ENCODE data around the gene TRIM36.
A peak's percentile ranks its signal among the peaks of the same experiment; 100 is the strongest.

TRIM36 gene

GRCh38 chr5:115168829-115169486, 750 bp downstream of the TRIM36 start:
- H3K9me3 ChIP-seq (ENCODE audit: control insufficient read depth in 1 of 2, low read length in 2 of 2) = peaks cover 0 to 12% of the 10 kb centered on the region in 2 donors
- H3K36me3 ChIP-seq (ENCODE audit: control insufficient read depth in 1 of 2, insufficient read depth in 2 of 2, low read length in 2 of 2) = peaks cover 0 to 7% of the 10 kb centered on the region in 2 donors
- H3K4me3 ChIP-seq (ENCODE audit: low read depth in 1 of 2, low read length in 2 of 2) = peak overlapping the region; percentile 80 to 90
- H3K27ac ChIP-seq (ENCODE audit: low read depth, low read length) = peak overlapping the region; percentile 92
- peak overlapping the region; percentile 92 to 95 for H3K9ac ChIP-seq (ENCODE audit: low read depth in 1 of 2, low read length in 2 of 2)
- H3K4me1 ChIP-seq (ENCODE audit: control insufficient read depth in 1 of 2, insufficient read depth in 2 of 2, low read length in 2 of 2) = peaks cover 6 to 11% of the 10 kb centered on the region in 2 donors
- peaks cover 0 to 3% of the 10 kb centered on the region in 2 donors for H3K27me3 ChIP-seq (ENCODE audit: control insufficient read depth in 1 of 2, insufficient read depth in 2 of 2, low read length in 2 of 2)

- Histone ChIP-seq H3K36me3 (ENCODE audit: control insufficient read depth in 1 of 2, insufficient read depth in 2 of 2, low read length in 2 of 2) (peaks cover 0 to 11% of the 10 kb centered on the region in 2 donors), H3K9ac (ENCODE audit: low read depth in 1 of 2, low read length in 2 of 2) (no peak overlapping the region), H3K27me3 (ENCODE audit: control insufficient read depth in 1 of 2, insufficient read depth in 2 of 2, low read length in 2 of 2) (peaks cover 0 to 3% of the 10 kb centered on the region in 2 donors), H3K4me3 (ENCODE audit: low read depth in 1 of 2, low read length in 2 of 2) (no peak overlapping the region), H3K4me1 (ENCODE audit: control insufficient read depth in 1 of 2, insufficient read depth in 2 of 2, low read length in 2 of 2) (peaks cover under 1 to 4% of the 10 kb centered on the region in 2 donors), H3K9me3 (ENCODE audit: control insufficient read depth in 1 of 2, low read length in 2 of 2) (peaks cover 0 to 12% of the 10 kb centered on the region in 2 donors), H3K27ac (ENCODE audit: low read depth, low read length) (no peak overlapping the region)
Observed at GRCh38 chr5:115166744-115167393, 2.8 kb downstream of the TRIM36 start.

DNA sequence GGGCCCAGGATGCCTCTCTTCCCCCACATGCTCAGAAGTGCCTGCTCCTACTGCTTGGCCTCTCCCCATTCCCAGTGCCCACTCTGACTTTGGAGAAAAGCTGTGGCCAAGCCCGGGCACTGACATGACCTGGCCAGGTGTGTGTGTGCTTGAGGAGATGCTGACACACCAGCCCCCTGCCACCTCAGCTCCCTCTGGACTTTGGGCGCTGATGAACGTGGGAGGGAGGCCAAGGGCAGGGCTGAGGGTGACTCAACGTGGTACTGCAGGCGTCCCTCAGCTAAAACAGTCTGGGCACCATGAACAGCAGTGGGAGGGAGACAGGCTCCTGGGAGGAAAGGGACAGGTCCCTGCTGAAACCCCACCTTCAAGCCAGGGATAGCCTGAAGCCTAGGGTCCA, 3.9 kb downstream of the TRIM36 start:
- Histone ChIP-seq H3K9me3 (ENCODE audit: control insufficient read depth in 1 of 2, low read length in 2 of 2) (peaks cover 0 to 12% of the 10 kb centered on the region in 2 donors), H3K9ac (ENCODE audit: low read depth in 1 of 2, low read length in 2 of 2) (no peak overlapping the region), H3K27me3 (ENCODE audit: control insufficient read depth in 1 of 2, insufficient read depth in 2 of 2, low read length in 2 of 2) (no peaks in the 10 kb centered on the region)

DNA sequence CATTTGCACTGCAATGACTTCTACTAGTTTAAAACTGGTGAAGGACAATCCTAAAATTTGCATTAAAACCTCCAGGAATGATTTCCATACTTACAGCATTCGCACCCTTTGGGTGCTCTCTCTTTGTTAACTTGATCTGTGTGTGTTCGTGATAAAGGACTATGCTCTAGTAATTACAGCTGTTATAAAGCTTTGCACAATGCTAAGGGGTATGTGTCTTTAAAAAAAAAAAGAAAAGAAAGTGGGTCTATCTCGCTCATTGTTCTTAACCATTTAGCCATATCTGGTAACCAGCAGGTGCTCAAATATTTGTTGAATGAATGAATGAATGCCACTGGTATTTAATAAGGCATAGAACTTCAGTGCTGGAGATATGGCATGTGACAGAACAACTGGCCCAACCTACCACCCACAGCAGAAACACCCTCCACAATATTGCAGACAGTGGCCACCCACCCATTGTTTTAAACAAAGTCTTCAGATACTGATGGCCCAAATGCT, 8.7 kb downstream of the TRIM36 start:
- no peak overlapping the region for H3K9ac ChIP-seq (ENCODE audit: low read depth in 1 of 2, low read length in 2 of 2)
- H3K27me3 ChIP-seq (ENCODE audit: control insufficient read depth in 1 of 2, insufficient read depth in 2 of 2, low read length in 2 of 2) = no peaks in the 10 kb centered on the region
- H3K27ac ChIP-seq (ENCODE audit: low read depth, low read length) = no peak overlapping the region
- no peaks in the 10 kb centered on the region for H3K4me1 ChIP-seq (ENCODE audit: control insufficient read depth in 1 of 2, insufficient read depth in 2 of 2, low read length in 2 of 2)
- peaks cover 0 to 7% of the 10 kb centered on the region in 2 donors for H3K9me3 ChIP-seq (ENCODE audit: control insufficient read depth in 1 of 2, low read length in 2 of 2)
- H3K4me3 ChIP-seq (ENCODE audit: low read depth in 1 of 2, low read length in 2 of 2) = no peak overlapping the region
- H3K36me3 ChIP-seq (ENCODE audit: control insufficient read depth in 1 of 2, insufficient read depth in 2 of 2, low read length in 2 of 2) = peaks cover 0 to 17% of the 10 kb centered on the region in 2 donors

More for the DNA sequence above, 3.9 kb downstream of the TRIM36 start:
- H3K4me3 ChIP-seq (ENCODE audit: low read depth in 1 of 2, low read length in 2 of 2) = no peak overlapping the region
- peaks cover 0 to 12% of the 10 kb centered on the region in 2 donors for H3K36me3 ChIP-seq (ENCODE audit: control insufficient read depth in 1 of 2, insufficient read depth in 2 of 2, low read length in 2 of 2)
- H3K27ac ChIP-seq (ENCODE audit: low read depth, low read length) = no peak overlapping the region
- no peaks in the 10 kb centered on the region for H3K4me1 ChIP-seq (ENCODE audit: control insufficient read depth in 1 of 2, insufficient read depth in 2 of 2, low read length in 2 of 2)

DNA sequence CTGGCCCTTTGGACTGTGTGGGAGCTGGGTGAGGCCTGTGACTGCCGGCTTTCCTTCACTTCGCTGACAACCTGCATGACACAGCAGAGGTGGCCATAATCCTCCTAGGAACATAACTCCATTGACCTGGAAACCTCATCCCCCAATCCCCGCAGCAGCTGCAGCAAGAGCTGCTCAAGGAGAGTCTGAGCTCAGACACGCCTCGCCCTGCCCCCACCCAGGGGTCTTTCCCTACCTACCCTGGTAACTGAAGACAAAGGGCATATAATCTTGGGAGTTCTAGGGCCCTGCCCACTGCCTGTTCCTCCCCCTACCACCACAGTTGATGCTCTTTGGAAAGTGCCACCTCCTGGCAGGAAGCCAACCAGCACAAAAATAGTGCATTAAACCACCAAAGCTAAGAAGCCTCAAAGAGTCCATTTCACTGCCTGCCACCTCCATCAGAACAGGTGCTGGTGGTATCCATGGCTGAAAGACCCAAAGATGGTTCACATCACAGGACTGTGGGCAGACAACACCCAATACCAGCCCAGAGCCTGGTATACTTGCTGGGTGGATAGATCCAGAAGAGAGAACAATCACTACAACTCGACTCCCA, 18.4 kb downstream of the TRIM36 start:
- Histone ChIP-seq H3K4me1 (ENCODE audit: control insufficient read depth in 1 of 2, insufficient read depth in 2 of 2, low read length in 2 of 2) (no peaks in the 10 kb centered on the region), H3K4me3 (ENCODE audit: low read depth in 1 of 2, low read length in 2 of 2) (no peak overlapping the region), H3K36me3 (ENCODE audit: control insufficient read depth in 1 of 2, insufficient read depth in 2 of 2, low read length in 2 of 2) (peaks cover 0 to 15% of the 10 kb centered on the region in 2 donors), H3K9ac (ENCODE audit: low read depth in 1 of 2, low read length in 2 of 2) (no peak overlapping the region), H3K27ac (ENCODE audit: low read depth, low read length) (no peak overlapping the region), H3K27me3 (ENCODE audit: control insufficient read depth in 1 of 2, insufficient read depth in 2 of 2, low read length in 2 of 2) (no peaks in the 10 kb centered on the region), H3K9me3 (ENCODE audit: control insufficient read depth in 1 of 2, low read length in 2 of 2) (peaks cover 0 to 5% of the 10 kb centered on the region in 2 donors)

DNA sequence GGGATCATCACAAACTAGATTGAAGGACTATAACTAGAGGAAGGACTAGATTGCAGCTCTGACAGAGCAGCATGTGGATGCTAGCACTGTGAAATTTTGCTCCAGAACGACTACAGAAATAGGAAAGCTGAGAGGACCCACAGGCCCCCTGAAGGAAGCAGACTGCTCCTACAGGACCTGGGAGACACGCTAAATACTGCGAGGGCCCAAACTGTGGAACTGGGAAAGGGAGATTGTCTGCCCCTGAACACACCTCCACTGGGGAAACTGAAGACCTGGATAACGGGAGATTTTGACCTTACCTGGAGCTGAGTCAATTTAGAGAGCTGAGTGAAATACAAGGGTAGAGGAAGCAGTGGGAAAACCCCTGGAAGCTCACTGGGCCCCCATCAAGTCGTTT, 19.2 kb downstream of the TRIM36 start:
- H3K9me3 ChIP-seq (ENCODE audit: control insufficient read depth in 1 of 2, low read length in 2 of 2) = peaks cover 0 to 5% of the 10 kb centered on the region in 2 donors
- peaks cover 0 to 8% of the 10 kb centered on the region in 2 donors for H3K36me3 ChIP-seq (ENCODE audit: control insufficient read depth in 1 of 2, insufficient read depth in 2 of 2, low read length in 2 of 2)
- no peak overlapping the region for H3K4me3 ChIP-seq (ENCODE audit: low read depth in 1 of 2, low read length in 2 of 2)
- no peaks in the 10 kb centered on the region for H3K4me1 ChIP-seq (ENCODE audit: control insufficient read depth in 1 of 2, insufficient read depth in 2 of 2, low read length in 2 of 2)
- no peak overlapping the region for H3K9ac ChIP-seq (ENCODE audit: low read depth in 1 of 2, low read length in 2 of 2)
- H3K27ac ChIP-seq (ENCODE audit: low read depth, low read length) = no peak overlapping the region
- H3K27me3 ChIP-seq (ENCODE audit: control insufficient read depth in 1 of 2, insufficient read depth in 2 of 2, low read length in 2 of 2) = no peaks in the 10 kb centered on the region

DNA sequence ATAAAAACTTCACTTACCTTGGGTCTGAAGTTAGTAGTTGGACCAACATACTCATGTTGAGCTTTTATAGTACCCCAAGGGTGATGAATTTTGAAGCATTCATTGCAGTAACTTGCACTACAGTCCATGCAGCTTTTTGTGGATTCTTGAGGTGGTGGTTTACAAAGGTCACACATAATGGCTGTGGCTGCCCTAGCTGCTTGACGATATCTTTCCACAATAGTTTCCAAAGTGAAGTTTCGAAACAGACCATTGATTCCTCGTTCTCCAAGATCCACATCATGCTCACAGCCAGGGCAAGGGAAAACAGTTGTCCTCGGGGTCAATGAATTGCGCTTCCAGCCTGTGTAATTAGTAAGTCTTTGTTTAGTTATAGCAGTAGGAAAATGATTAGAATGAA, 22.7 kb downstream of the TRIM36 start:
- H3K4me3 ChIP-seq (ENCODE audit: low read depth in 1 of 2, low read length in 2 of 2) = no peak overlapping the region
- peaks cover 0 to 8% of the 10 kb centered on the region in 2 donors for H3K36me3 ChIP-seq (ENCODE audit: control insufficient read depth in 1 of 2, insufficient read depth in 2 of 2, low read length in 2 of 2)
- no peaks in the 10 kb centered on the region for H3K9me3 ChIP-seq (ENCODE audit: control insufficient read depth in 1 of 2, low read length in 2 of 2)
- no peak overlapping the region for H3K9ac ChIP-seq (ENCODE audit: low read depth in 1 of 2, low read length in 2 of 2)
- no peak overlapping the region for H3K27ac ChIP-seq (ENCODE audit: low read depth, low read length)
- H3K27me3 ChIP-seq (ENCODE audit: control insufficient read depth in 1 of 2, insufficient read depth in 2 of 2, low read length in 2 of 2) = no peaks in the 10 kb centered on the region
- H3K4me1 ChIP-seq (ENCODE audit: control insufficient read depth in 1 of 2, insufficient read depth in 2 of 2, low read length in 2 of 2) = no peaks in the 10 kb centered on the region

- no peaks in the 10 kb centered on the region for H3K4me1 ChIP-seq (ENCODE audit: control insufficient read depth in 1 of 2, insufficient read depth in 2 of 2, low read length in 2 of 2)
- peaks cover 0 to 13% of the 10 kb centered on the region in 2 donors for H3K36me3 ChIP-seq (ENCODE audit: control insufficient read depth in 1 of 2, insufficient read depth in 2 of 2, low read length in 2 of 2)
- H3K27ac ChIP-seq (ENCODE audit: low read depth, low read length) = no peak overlapping the region
- H3K9me3 ChIP-seq (ENCODE audit: control insufficient read depth in 1 of 2, low read length in 2 of 2) = no peaks in the 10 kb centered on the region
- no peak overlapping the region for H3K4me3 ChIP-seq (ENCODE audit: low read depth in 1 of 2, low read length in 2 of 2)
- H3K9ac ChIP-seq (ENCODE audit: low read depth in 1 of 2, low read length in 2 of 2) = no peak overlapping the region
- H3K27me3 ChIP-seq (ENCODE audit: control insufficient read depth in 1 of 2, insufficient read depth in 2 of 2, low read length in 2 of 2) = no peaks in the 10 kb centered on the region
Observed at GRCh38 chr5:115136294-115136693, 33.4 kb downstream of the TRIM36 start.

GRCh38 chr5:115132465-115132864, 37.2 kb downstream of the TRIM36 start:
- no peak overlapping the region for H3K27ac ChIP-seq (ENCODE audit: low read depth, low read length)
- no peaks in the 10 kb centered on the region for H3K27me3 ChIP-seq (ENCODE audit: control insufficient read depth in 1 of 2, insufficient read depth in 2 of 2, low read length in 2 of 2)
- H3K4me3 ChIP-seq (ENCODE audit: low read depth in 1 of 2, low read length in 2 of 2) = no peak overlapping the region
- H3K4me1 ChIP-seq (ENCODE audit: control insufficient read depth in 1 of 2, insufficient read depth in 2 of 2, low read length in 2 of 2) = no peaks in the 10 kb centered on the region
- peaks cover 0 to 16% of the 10 kb centered on the region in 2 donors for H3K36me3 ChIP-seq (ENCODE audit: control insufficient read depth in 1 of 2, insufficient read depth in 2 of 2, low read length in 2 of 2)
- no peak overlapping the region for H3K9ac ChIP-seq (ENCODE audit: low read depth in 1 of 2, low read length in 2 of 2)
- no peaks in the 10 kb centered on the region for H3K9me3 ChIP-seq (ENCODE audit: control insufficient read depth in 1 of 2, low read length in 2 of 2)

DNA sequence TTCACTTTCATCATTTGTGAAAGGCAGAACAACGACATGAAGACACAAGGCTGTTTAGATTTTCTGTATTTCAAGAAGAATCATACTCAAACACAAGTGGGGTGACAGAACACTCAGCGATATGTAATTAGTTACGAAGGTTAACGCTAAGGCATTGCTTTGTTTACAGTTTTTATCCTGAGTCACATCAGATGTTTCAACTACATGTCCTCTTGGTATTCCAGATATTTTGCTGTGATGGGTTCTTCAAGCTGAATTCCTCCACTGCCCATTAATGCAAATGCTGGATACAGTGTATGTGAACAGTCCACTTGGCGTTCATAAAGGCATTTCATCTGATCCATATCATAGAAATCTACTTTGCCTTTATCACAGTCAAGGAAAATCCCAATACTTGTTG, 43.4 kb downstream of the TRIM36 start:
- Histone ChIP-seq H3K36me3 (ENCODE audit: control insufficient read depth in 1 of 2, insufficient read depth in 2 of 2, low read length in 2 of 2) (peaks cover 0 to 10% of the 10 kb centered on the region in 2 donors), H3K27me3 (ENCODE audit: control insufficient read depth in 1 of 2, insufficient read depth in 2 of 2, low read length in 2 of 2) (no peaks in the 10 kb centered on the region), H3K9me3 (ENCODE audit: control insufficient read depth in 1 of 2, low read length in 2 of 2) (no peaks in the 10 kb centered on the region), H3K9ac (ENCODE audit: low read depth in 1 of 2, low read length in 2 of 2) (no peak overlapping the region), H3K4me3 (ENCODE audit: low read depth in 1 of 2, low read length in 2 of 2) (no peak overlapping the region), H3K27ac (ENCODE audit: low read depth, low read length) (no peak overlapping the region), H3K4me1 (ENCODE audit: control insufficient read depth in 1 of 2, insufficient read depth in 2 of 2, low read length in 2 of 2) (no peaks in the 10 kb centered on the region)
